Measurements from ENCODE around the gene LPP. TPM values are rescaled to one million over a fixed set of nuclear protein-coding genes. Genes with fewer than 3 reads are reported as not detected.

LPP gene
- total RNA-seq, 3 donors from 2014 or later (not counting 1 experiment from before 2014, with no cell fraction given), result 137 to 163 (median 149) TPM

DNA sequence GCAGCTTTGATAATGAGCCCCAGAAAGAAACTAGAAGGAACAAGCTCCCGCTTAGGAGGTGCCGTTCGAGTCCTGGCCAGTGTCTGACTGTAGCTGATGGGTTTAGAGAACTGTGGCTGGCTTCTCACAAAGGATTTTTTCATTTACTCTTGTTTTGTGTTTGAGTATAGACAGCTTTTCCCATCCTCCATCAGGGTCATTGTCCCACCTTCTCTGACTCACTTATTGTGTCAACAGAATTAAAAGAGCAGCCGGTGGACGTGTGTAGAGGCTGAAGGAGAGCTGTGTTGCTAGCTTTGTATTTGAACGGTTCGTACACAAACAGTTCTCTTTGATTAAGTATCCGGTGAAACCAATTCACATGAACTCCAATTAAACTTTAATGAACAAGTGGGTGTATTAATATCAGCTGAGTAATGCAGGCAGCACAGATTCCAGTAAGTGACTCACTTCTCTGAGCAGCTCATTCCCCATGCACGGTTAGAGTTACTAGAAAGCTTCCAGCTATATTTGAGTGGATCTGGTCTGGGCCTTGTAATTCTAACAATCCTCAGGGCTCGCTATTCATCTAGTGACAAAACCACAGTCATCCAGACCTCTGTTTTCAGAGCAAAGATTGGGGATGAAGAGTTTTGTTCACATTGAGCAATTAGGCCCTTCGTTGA, 141.0 kb downstream of the LPP start:
- Histone ChIP-seq H3K27ac (ENCODE audit: low read length) (no peak overlapping the region), H3K4me1 (ENCODE audit: control insufficient read depth, insufficient read depth, low read length) (peaks cover 14% of the 10 kb centered on the region), H3K36me3 (ENCODE audit: control insufficient read depth, insufficient read depth, low read length) (no peaks in the 10 kb centered on the region), H3K4me3 (ENCODE audit: low read length) (no peak overlapping the region), H3K27me3 (ENCODE audit: control insufficient read depth, insufficient read depth, low read length) (no peaks in the 10 kb centered on the region), H3K9me3 (ENCODE audit: control insufficient read depth, insufficient read depth, low read length) (no peaks in the 10 kb centered on the region)
- no peak for ATAC-seq
- no peak overlapping the region for H3K4me3 Mint-ChIP-seq
- no peak for DNase-seq
- no peaks in the 10 kb centered on the region for H3K9me3 Mint-ChIP-seq
- H3K36me3 Mint-ChIP-seq, result no peaks in the 10 kb centered on the region
- H3K27me3 Mint-ChIP-seq (ENCODE audit: low read depth in 2 of 2), result no peaks in the 10 kb centered on the region
- TF ChIP-seq, protein P1, sequence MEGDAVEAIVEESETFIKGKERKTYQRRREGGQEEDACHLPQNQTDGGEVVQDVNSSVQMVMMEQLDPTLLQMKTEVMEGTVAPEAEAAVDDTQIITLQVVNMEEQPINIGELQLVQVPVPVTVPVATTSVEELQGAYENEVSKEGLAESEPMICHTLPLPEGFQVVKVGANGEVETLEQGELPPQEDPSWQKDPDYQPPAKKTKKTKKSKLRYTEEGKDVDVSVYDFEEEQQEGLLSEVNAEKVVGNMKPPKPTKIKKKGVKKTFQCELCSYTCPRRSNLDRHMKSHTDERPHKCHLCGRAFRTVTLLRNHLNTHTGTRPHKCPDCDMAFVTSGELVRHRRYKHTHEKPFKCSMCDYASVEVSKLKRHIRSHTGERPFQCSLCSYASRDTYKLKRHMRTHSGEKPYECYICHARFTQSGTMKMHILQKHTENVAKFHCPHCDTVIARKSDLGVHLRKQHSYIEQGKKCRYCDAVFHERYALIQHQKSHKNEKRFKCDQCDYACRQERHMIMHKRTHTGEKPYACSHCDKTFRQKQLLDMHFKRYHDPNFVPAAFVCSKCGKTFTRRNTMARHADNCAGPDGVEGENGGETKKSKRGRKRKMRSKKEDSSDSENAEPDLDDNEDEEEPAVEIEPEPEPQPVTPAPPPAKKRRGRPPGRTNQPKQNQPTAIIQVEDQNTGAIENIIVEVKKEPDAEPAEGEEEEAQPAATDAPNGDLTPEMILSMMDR (IDR thresholded peaks at IDR 0.05), result no peak
- 90% methylated on average over 8 of the region's 11 CpGs for WGBS (ENCODE audit: insufficient coverage)
- no peak overlapping the region for H3K27ac Mint-ChIP-seq
- peaks cover 58 to 63% of the 10 kb centered on the region in 2 donors for H3K4me1 Mint-ChIP-seq
- intact Hi-C loops (cut with micrococcal nuclease), result no loop called here

- DNase-seq, result no peak
- TF ChIP-seq, protein P1 (IDR thresholded peaks at IDR 0.05), result no peak
- no peak overlapping the region for H3K4me3 ChIP-seq (ENCODE audit: low read length)
- H3K4me1 ChIP-seq (ENCODE audit: control insufficient read depth, insufficient read depth, low read length), result peaks cover 14% of the 10 kb centered on the region
- Mint-ChIP-seq H3K4me3 (no peak overlapping the region), H3K4me1 (peaks cover 55 to 56% of the 10 kb centered on the region in 2 donors), H3K9me3 (no peaks in the 10 kb centered on the region), H3K36me3 (no peaks in the 10 kb centered on the region), H3K27ac (peak overlapping the region in 1 of 2 donors; percentile 15), H3K27me3 (ENCODE audit: low read depth in 2 of 2) (no peaks in the 10 kb centered on the region)
- no peaks in the 10 kb centered on the region for H3K9me3 ChIP-seq (ENCODE audit: control insufficient read depth, insufficient read depth, low read length)
- 100% methylated on average over 3 of the region's 3 CpGs for WGBS (ENCODE audit: insufficient coverage)
- ATAC-seq, result no peak
- no peaks in the 10 kb centered on the region for H3K36me3 ChIP-seq (ENCODE audit: control insufficient read depth, insufficient read depth, low read length)
- no peak overlapping the region for H3K27ac ChIP-seq (ENCODE audit: low read length)
- H3K27me3 ChIP-seq (ENCODE audit: control insufficient read depth, insufficient read depth, low read length), result no peaks in the 10 kb centered on the region
- intact Hi-C loops (cut with micrococcal nuclease), result no loop called here
These were observed 141.9 kb downstream of the LPP start for GRCh38 chr3:188295876-188296275.

- TF ChIP-seq, protein P1 (IDR thresholded peaks at IDR 0.05), result no peak
- peaks cover 14% of the 10 kb centered on the region for H3K4me1 ChIP-seq (ENCODE audit: control insufficient read depth, insufficient read depth, low read length)
- Mint-ChIP-seq H3K27me3 (ENCODE audit: low read depth in 2 of 2) (no peaks in the 10 kb centered on the region), H3K4me1 (peaks cover 49 to 52% of the 10 kb centered on the region in 2 donors), H3K36me3 (no peaks in the 10 kb centered on the region), H3K27ac (peak overlapping the region in 1 of 2 donors; percentile 15), H3K4me3 (no peak overlapping the region), H3K9me3 (no peaks in the 10 kb centered on the region)
- no peaks in the 10 kb centered on the region for H3K27me3 ChIP-seq (ENCODE audit: control insufficient read depth, insufficient read depth, low read length)
- no peak overlapping the region for H3K27ac ChIP-seq (ENCODE audit: low read length)
- H3K9me3 ChIP-seq (ENCODE audit: control insufficient read depth, insufficient read depth, low read length), result no peaks in the 10 kb centered on the region
- intact Hi-C loops (cut with micrococcal nuclease), result no loop called here
- 69% methylated on average over 2 of the region's 5 CpGs for whole genome bisulfite sequencing (ENCODE audit: insufficient coverage)
- DNase-seq (no peak), ATAC-seq (peak in 1 of 3 donors; percentile 42)
- H3K4me3 ChIP-seq (ENCODE audit: low read length), result no peak overlapping the region
- H3K36me3 ChIP-seq (ENCODE audit: control insufficient read depth, insufficient read depth, low read length), result no peaks in the 10 kb centered on the region
These were observed 143.0 kb downstream of the LPP start for GRCh38 chr3:188296761-188297612.
